Endodermal cell (in vitro differentiated cells): ENCODE results near the gene TLR4. TPM values are rescaled to one million over a fixed set of nuclear protein-coding genes. Genes with fewer than 3 reads are reported as not detected.
A peak's percentile ranks its signal among the peaks of the same experiment; 100 is the strongest.

Experiments used
- DNase-seq: peaks from one replicate; pipeline ENCODE4 v3.0.0-alpha.2; 2017
- H3K27ac ChIP-seq: 2 replicates; pipeline ENCODE4 v1.5.1; 2013; ENCODE audit warnings: mild to moderate bottlenecking, low read depth, low read length, moderate library complexity
- H3K27me3 ChIP-seq: 2 replicates; pipeline ENCODE4 v1.6.1; 2013; ENCODE audit warnings: mild to moderate bottlenecking, low read length, moderate library complexity; ENCODE audit not compliant: insufficient read depth, control insufficient read depth, poor library complexity, severe bottlenecking
- H3K36me3 ChIP-seq: 2 replicates; pipeline ENCODE4 v1.7.0; 2013; ENCODE audit warnings: mild to moderate bottlenecking, low read length, moderate library complexity; ENCODE audit not compliant: control insufficient read depth, insufficient read depth
- H3K4me1 ChIP-seq: one replicate; pipeline ENCODE4 v1.7.0; 2013; ENCODE audit warnings: low read length; ENCODE audit not compliant: control insufficient read depth, insufficient read depth
- H3K4me3 ChIP-seq: 2 replicates; pipeline ENCODE4 v1.5.1; 2013; ENCODE audit warnings: mild to moderate bottlenecking, low read length, moderate library complexity
- H3K9ac ChIP-seq: 2 replicates; pipeline ENCODE4 v1.6.1; 2013; ENCODE audit warnings: mild to moderate bottlenecking, low read length, moderate library complexity; ENCODE audit not compliant: poor library complexity, severe bottlenecking; ENCODE audit errors: extremely low read depth
- H3K9me3 ChIP-seq: 2 replicates; pipeline ENCODE4 v1.6.1; 2013; ENCODE audit warnings: mild to moderate bottlenecking, low read length, moderate library complexity; ENCODE audit not compliant: control insufficient read depth
- H3K27ac Mint-ChIP-seq: 2 replicates; pipeline ENCODE4 v1.8.0; 2020; ENCODE audit warnings: mixed read lengths
- H3K27me3 Mint-ChIP-seq: 2 replicates; pipeline ENCODE4 v1.8.0; 2021; ENCODE audit warnings: mild to moderate bottlenecking, mixed read lengths; ENCODE audit not compliant: insufficient read depth
- H3K36me3 Mint-ChIP-seq: 2 replicates; pipeline ENCODE4 v1.8.0; 2020; ENCODE audit warnings: low read depth, mixed read lengths
- H3K4me1 Mint-ChIP-seq: 2 replicates; pipeline ENCODE4 v1.8.0; 2020; ENCODE audit warnings: mixed read lengths
- H3K4me3 Mint-ChIP-seq: 2 replicates; pipeline ENCODE4 v1.8.0; 2020; ENCODE audit warnings: mild to moderate bottlenecking, moderate library complexity, mixed read lengths
- H3K9me3 Mint-ChIP-seq: 2 replicates; pipeline ENCODE4 v1.8.0; 2020; ENCODE audit warnings: mild to moderate bottlenecking, mixed read lengths
- CTCF ChIP-seq: fragments of 200-600 bp; sonication (generic); conservative IDR thresholded peaks from 2 replicates; pipeline ENCODE4 v1.5.0; 2021; ENCODE audit warnings: antibody characterized with exemption, mild to moderate bottlenecking
- WGBS, 2 experiments: methylation state at CpG; one replicate each; pipeline versions ENCODE4 v1.1.5 to v1.1.7; 2013; ENCODE audit warnings: missing lambda C conversion rate in 2 of 2, mixed read lengths in 1 of 2; ENCODE audit not compliant: insufficient coverage in 1 of 2, insufficient read length in 1 of 2; 5-methylcytosine and 5-hydroxymethylcytosine counted together
- total RNA-seq, 2 donors: library from RNA; stranded (reverse); fragmentation: NEBNext Ultra II Directional in 1 of 2; extraction: Animal tissue kit (Norgen Biotek cat#: 25700) in 1 of 2; gene quantifications; 2 replicates in 1 of 2; 3 replicates in 1 of 2; pipeline ENCODE4 v1.2.1, GENCODE V29; 2021

The TLR4 gene
- total RNA-seq, 2 donors from 2014 or later: 0.07 TPM; not detected in 1

- Mint-ChIP-seq H3K9me3 (no peaks in the 10 kb centered on the region), H3K27me3 (peaks cover 19% of the 10 kb centered on the region), H3K36me3 (no peaks in the 10 kb centered on the region), H3K27ac (no peak overlapping the region), H3K4me3 (no peak overlapping the region), H3K4me1 (peaks cover 14% of the 10 kb centered on the region)
- Histone ChIP-seq H3K36me3 (no peaks in the 10 kb centered on the region), H3K9me3 (no peaks in the 10 kb centered on the region), H3K9ac (no peak overlapping the region), H3K27me3 (no peaks in the 10 kb centered on the region), H3K27ac (no peak overlapping the region), H3K4me1 (peaks cover 11% of the 10 kb centered on the region), H3K4me3 (no peak overlapping the region)
- no peak for DNase-seq
- 95% methylated on average over 2 of the region's 2 CpGs for WGBS, 2 experiments
- TF ChIP-seq CTCF: no peak
These were observed 48.7 kb downstream of the TLR4 start for GRCh38 chr9:117752894-117753293.

GRCh38 chr9:117757561-117758190 lies 53.5 kb downstream of the TLR4 start:
- Mint-ChIP-seq H3K27me3 (peaks cover 26% of the 10 kb centered on the region), H3K9me3 (no peaks in the 10 kb centered on the region), H3K4me1 (no peaks in the 10 kb centered on the region), H3K4me3 (no peak overlapping the region), H3K36me3 (no peaks in the 10 kb centered on the region), H3K27ac (no peak overlapping the region)
- Histone ChIP-seq H3K4me3 (no peak overlapping the region), H3K9ac (no peak overlapping the region), H3K4me1 (no peaks in the 10 kb centered on the region), H3K27me3 (peaks cover 13% of the 10 kb centered on the region), H3K36me3 (no peaks in the 10 kb centered on the region), H3K9me3 (no peaks in the 10 kb centered on the region), H3K27ac (no peak overlapping the region)
- 79 to 90% methylated on average over 3 to 5 of the region's 5 CpGs for WGBS, 2 experiments
- no peak for DNase-seq
- TF ChIP-seq CTCF: no peak

- Mint-ChIP-seq H3K36me3 (no peaks in the 10 kb centered on the region), H3K4me1 (no peaks in the 10 kb centered on the region), H3K4me3 (no peak overlapping the region), H3K27ac (no peak overlapping the region), H3K9me3 (no peaks in the 10 kb centered on the region), H3K27me3 (peaks cover 30% of the 10 kb centered on the region)
- TF ChIP-seq CTCF: no peak
- no peaks in the 10 kb centered on the region for H3K36me3 ChIP-seq
- no peaks in the 10 kb centered on the region for H3K4me1 ChIP-seq
- peak; percentile 84 for DNase-seq
- H3K27me3 ChIP-seq: peaks cover 13% of the 10 kb centered on the region
- WGBS, 2 experiments: 70 to 80% methylated on average over 3 to 4 of the region's 4 CpGs
- H3K9ac ChIP-seq: no peak overlapping the region
- H3K27ac ChIP-seq: no peak overlapping the region
- H3K4me3 ChIP-seq: no peak overlapping the region
- no peaks in the 10 kb centered on the region for H3K9me3 ChIP-seq
These were observed 59.1 kb downstream of the TLR4 start for GRCh38 chr9:117763314-117763713.
